ENCODE results near the gene NRXN3. TPM values are rescaled to one million over a fixed set of nuclear protein-coding genes. Genes with fewer than 3 reads are reported as not detected.
A peak's percentile ranks its signal among the peaks of the same experiment; 100 is the strongest.

NRXN3 gene
- total and polyA plus RNA-seq, 2 experiments from 2014 or later = 5.7 to 7.1 TPM

GRCh38 chr14:78156196-78156595 is 14.0 kb upstream of the NRXN3 start:
- 83% methylated on average over 2 of the region's 2 CpGs for WGBS (ENCODE audit: low lambda C conversion rate, missing lambda C conversion rate)
- Histone ChIP-seq H3K27ac (no peak overlapping the region), H3K4me1 (ENCODE audit: insufficient read depth) (no peaks in the 10 kb centered on the region), H4K20me1 (ENCODE audit: insufficient read depth, poor library complexity, severe bottlenecking) (no peaks in the 10 kb centered on the region), H3K9me3 (ENCODE audit: low read depth) (no peaks in the 10 kb centered on the region), H3K27me3 (peaks cover 2% of the 10 kb centered on the region), H3K9me2 (replicated peaks; ENCODE audit: insufficient read depth) (no peaks in the 10 kb centered on the region), H3K4me3 (no peak overlapping the region), H3K36me3 (replicated peaks; ENCODE audit: insufficient read depth, low read depth) (no peaks in the 10 kb centered on the region), H2AFZ (no peak overlapping the region), H3K79me2 (no peaks in the 10 kb centered on the region), H3K4me2 (no peak overlapping the region)
- DNase-seq (ENCODE audit: low spot score) = no peak
- TF ChIP-seq CTCF (IDR thresholded peaks at IDR 0.05; ENCODE audit: poor library complexity) = no peak
- TF ChIP-seq EZH2phosphoT487 (IDR thresholded peaks at IDR 0.05; ENCODE audit: low read depth, severe bottlenecking, unreplicated experiment) = no peak
- no peak for TF ChIP-seq EZH2 (IDR thresholded peaks at IDR 0.05; ENCODE audit: borderline replicate concordance)

GRCh38 chr14:78157494-78158437 is 12.4 kb upstream of the NRXN3 start:
- peak; percentile 73 for DNase-seq (ENCODE audit: low spot score)
- Histone ChIP-seq H3K79me2 (no peaks in the 10 kb centered on the region), H4K20me1 (ENCODE audit: insufficient read depth, poor library complexity, severe bottlenecking) (no peaks in the 10 kb centered on the region), H3K4me2 (no peak overlapping the region), H3K9me2 (replicated peaks; ENCODE audit: insufficient read depth) (no peaks in the 10 kb centered on the region), H3K27ac (no peak overlapping the region), H3K9me3 (ENCODE audit: low read depth) (no peaks in the 10 kb centered on the region), H3K4me3 (no peak overlapping the region), H3K36me3 (replicated peaks; ENCODE audit: insufficient read depth, low read depth) (no peaks in the 10 kb centered on the region), H3K27me3 (peaks cover 7% of the 10 kb centered on the region), H2AFZ (no peak overlapping the region), H3K4me1 (ENCODE audit: insufficient read depth) (no peaks in the 10 kb centered on the region)
- WGBS (ENCODE audit: low lambda C conversion rate, missing lambda C conversion rate) = 47% methylated on average over 15 of the region's 15 CpGs
- no peak for TF ChIP-seq CTCF (IDR thresholded peaks at IDR 0.05; ENCODE audit: poor library complexity)
- no peak for TF ChIP-seq EZH2phosphoT487 (IDR thresholded peaks at IDR 0.05; ENCODE audit: low read depth, severe bottlenecking, unreplicated experiment)
- TF ChIP-seq EZH2 (IDR thresholded peaks at IDR 0.05; ENCODE audit: borderline replicate concordance) = no peak

GRCh38 chr14:78162202-78162601 is 8.0 kb upstream of the NRXN3 start:
- Histone ChIP-seq H4K20me1 (ENCODE audit: insufficient read depth, poor library complexity, severe bottlenecking) (no peaks in the 10 kb centered on the region), H3K9me3 (ENCODE audit: low read depth) (no peaks in the 10 kb centered on the region), H3K36me3 (replicated peaks; ENCODE audit: insufficient read depth, low read depth) (no peaks in the 10 kb centered on the region), H3K4me2 (no peak overlapping the region), H3K9me2 (replicated peaks; ENCODE audit: insufficient read depth) (no peaks in the 10 kb centered on the region), H3K27me3 (peaks cover 18% of the 10 kb centered on the region), H3K79me2 (no peaks in the 10 kb centered on the region), H2AFZ (no peak overlapping the region), H3K4me1 (ENCODE audit: insufficient read depth) (no peaks in the 10 kb centered on the region), H3K4me3 (no peak overlapping the region), H3K27ac (no peak overlapping the region)
- DNase-seq (ENCODE audit: low spot score) = no peak
- TF ChIP-seq EZH2phosphoT487 (IDR thresholded peaks at IDR 0.05; ENCODE audit: low read depth, severe bottlenecking, unreplicated experiment) (no peak), CTCF (IDR thresholded peaks at IDR 0.05; ENCODE audit: poor library complexity) (no peak), EZH2 (IDR thresholded peaks at IDR 0.05; ENCODE audit: borderline replicate concordance) (no peak)
- 66% methylated on average over 5 of the region's 5 CpGs for WGBS (ENCODE audit: low lambda C conversion rate, missing lambda C conversion rate)
